ENCODE data around the gene ISM1. TPM values are rescaled to one million over a fixed set of nuclear protein-coding genes. Genes with fewer than 3 reads are reported as not detected.

The ISM1 gene
- total and polyA plus RNA-seq, 2 donors (not counting 1 experiment from before 2014, with no cell fraction given), result 0.10 to 0.17 TPM

GRCh38 chr20:13337090-13337784, 116.2 kb downstream of the ISM1 start:
- Histone ChIP-seq H3K4me3 (replicated peaks in 1 of 4; ENCODE audit: control extremely low read depth in 1 of 4, insufficient read depth in 1 of 4, low read depth in 3 of 4, low read length in 4 of 4) (no peak overlapping the region), H3K27me3 (ENCODE audit: control insufficient read depth, insufficient read depth, low read length) (no peaks in the 10 kb centered on the region), H3K79me2 (ENCODE audit: control insufficient read depth, insufficient read depth, low read length) (no peaks in the 10 kb centered on the region), H3K27ac (ENCODE audit: insufficient read depth, low read length) (no peak overlapping the region), H3K9me3 (ENCODE audit: control insufficient read depth, insufficient read depth, low read depth, low read length) (no peaks in the 10 kb centered on the region), H3K36me3 (ENCODE audit: control insufficient read depth, insufficient read depth, low read length) (no peaks in the 10 kb centered on the region), H3K4me1 (ENCODE audit: control insufficient read depth, extremely low read depth, insufficient read depth, low read length) (no peaks in the 10 kb centered on the region), H3K4me2 (ENCODE audit: extremely low read depth, insufficient read depth, low read length) (no peak overlapping the region), H2AFZ (ENCODE audit: low read length) (no peak overlapping the region), H3K9ac (ENCODE audit: insufficient read depth, low read length) (no peak overlapping the region), H4K20me1 (ENCODE audit: control insufficient read depth, extremely low read depth, insufficient read depth, low read length) (no peaks in the 10 kb centered on the region)
- no peak for DNase-seq (ENCODE audit: low read depth in 2 of 2)
- TF ChIP-seq CTCF (conservative IDR thresholded peaks at IDR 0.05 in 1 of 2, IDR thresholded peaks at IDR 0.05 in 1 of 2; ENCODE audit: low read depth in 1 of 2, low read length in 2 of 2) (no peak), EZH2 (IDR thresholded peaks at IDR 0.05; ENCODE audit: low read length, missing control alignments) (no peak)

- Histone ChIP-seq H3K27me3 (ENCODE audit: control insufficient read depth, insufficient read depth, low read length) (no peaks in the 10 kb centered on the region), H3K27ac (ENCODE audit: insufficient read depth, low read length) (no peak overlapping the region), H3K4me2 (ENCODE audit: extremely low read depth, insufficient read depth, low read length) (no peak overlapping the region), H2AFZ (ENCODE audit: low read length) (no peak overlapping the region), H4K20me1 (ENCODE audit: control insufficient read depth, extremely low read depth, insufficient read depth, low read length) (no peaks in the 10 kb centered on the region), H3K9me3 (ENCODE audit: control insufficient read depth, insufficient read depth, low read depth, low read length) (no peaks in the 10 kb centered on the region), H3K4me1 (ENCODE audit: control insufficient read depth, extremely low read depth, insufficient read depth, low read length) (no peaks in the 10 kb centered on the region), H3K79me2 (ENCODE audit: control insufficient read depth, insufficient read depth, low read length) (no peaks in the 10 kb centered on the region), H3K4me3 (replicated peaks in 1 of 4; ENCODE audit: control extremely low read depth in 1 of 4, insufficient read depth in 1 of 4, low read depth in 3 of 4, low read length in 4 of 4) (no peak overlapping the region), H3K36me3 (ENCODE audit: control insufficient read depth, insufficient read depth, low read length) (no peaks in the 10 kb centered on the region), H3K9ac (ENCODE audit: insufficient read depth, low read length) (no peak overlapping the region)
- DNase-seq (ENCODE audit: low read depth in 2 of 2), result no peak
- no peak for TF ChIP-seq CTCF (conservative IDR thresholded peaks at IDR 0.05 in 1 of 2, IDR thresholded peaks at IDR 0.05 in 1 of 2; ENCODE audit: low read depth in 1 of 2, low read length in 2 of 2)
- TF ChIP-seq EZH2 (IDR thresholded peaks at IDR 0.05; ENCODE audit: low read length, missing control alignments), result no peak
Observed at GRCh38 chr20:13338097-13338661, 117.1 kb downstream of the ISM1 start.

GRCh38 chr20:13338999-13339411, 117.9 kb downstream of the ISM1 start:
- no peak overlapping the region for H3K9ac ChIP-seq (ENCODE audit: insufficient read depth, low read length)
- no peaks in the 10 kb centered on the region for H4K20me1 ChIP-seq (ENCODE audit: control insufficient read depth, extremely low read depth, insufficient read depth, low read length)
- DNase-seq (ENCODE audit: low read depth in 2 of 2), result no peak
- no peaks in the 10 kb centered on the region for H3K27me3 ChIP-seq (ENCODE audit: control insufficient read depth, insufficient read depth, low read length)
- no peaks in the 10 kb centered on the region for H3K9me3 ChIP-seq (ENCODE audit: control insufficient read depth, insufficient read depth, low read depth, low read length)
- H2AFZ ChIP-seq (ENCODE audit: low read length), result no peak overlapping the region
- H3K4me1 ChIP-seq (ENCODE audit: control insufficient read depth, extremely low read depth, insufficient read depth, low read length), result no peaks in the 10 kb centered on the region
- no peaks in the 10 kb centered on the region for H3K36me3 ChIP-seq (ENCODE audit: control insufficient read depth, insufficient read depth, low read length)
- TF ChIP-seq EZH2 (IDR thresholded peaks at IDR 0.05; ENCODE audit: low read length, missing control alignments) (no peak), CTCF (conservative IDR thresholded peaks at IDR 0.05 in 1 of 2, IDR thresholded peaks at IDR 0.05 in 1 of 2; ENCODE audit: low read depth in 1 of 2, low read length in 2 of 2) (no peak)
- H3K4me2 ChIP-seq (ENCODE audit: extremely low read depth, insufficient read depth, low read length), result no peak overlapping the region
- H3K4me3 ChIP-seq (replicated peaks in 1 of 4; ENCODE audit: control extremely low read depth in 1 of 4, insufficient read depth in 1 of 4, low read depth in 3 of 4, low read length in 4 of 4), result no peak overlapping the region
- no peak overlapping the region for H3K27ac ChIP-seq (ENCODE audit: insufficient read depth, low read length)
- no peaks in the 10 kb centered on the region for H3K79me2 ChIP-seq (ENCODE audit: control insufficient read depth, insufficient read depth, low read length)
